ENCODE measurements around the gene AKAP13. TPM values are rescaled to one million over a fixed set of nuclear protein-coding genes. Genes with fewer than 3 reads are reported as not detected.
"Not testable (repeated sequence)": the region's sequence is repeated elsewhere in the genome, so short reads cannot be mapped to it uniquely, and the experiment has no call there.

The AKAP13 gene
- total and polyA plus RNA-seq, 2 experiments from 2014 or later: 53.1 to 108 TPM

DNA sequence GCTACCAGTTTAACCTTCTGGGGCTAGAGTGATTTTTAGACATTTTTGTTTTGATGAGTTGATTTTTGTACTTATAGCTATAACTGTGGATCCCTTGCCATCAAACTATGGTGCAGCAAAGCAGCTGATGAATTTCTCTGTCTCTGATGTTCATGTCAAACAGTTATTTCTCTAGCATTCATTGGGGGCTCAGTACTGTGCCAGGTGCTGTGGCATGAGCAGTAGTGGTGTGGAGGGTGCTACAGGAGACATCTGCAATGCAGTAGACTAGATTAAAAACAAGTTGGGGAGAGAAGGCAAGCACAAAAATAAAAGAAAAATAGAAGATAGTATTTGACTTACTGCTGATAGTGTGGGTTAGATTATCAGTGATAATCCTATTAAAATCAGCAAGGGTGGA, 95.3 kb downstream of the AKAP13 start:
- H3K9me3 ChIP-seq (ENCODE audit: low read depth): no peaks in the 10 kb centered on the region
- H3K27me3 ChIP-seq: no peaks in the 10 kb centered on the region
- no peaks in the 10 kb centered on the region for H3K36me3 ChIP-seq
- no peak overlapping the region for H3K27ac ChIP-seq
- H3K4me3 ChIP-seq: no peak overlapping the region
- DNase-seq (ENCODE audit: low read depth in 1 of 2, low spot score in 1 of 2): no peak
- peaks cover 22% of the 10 kb centered on the region for H3K4me1 ChIP-seq (ENCODE audit: low read depth)
- TF ChIP-seq, protein P1, sequence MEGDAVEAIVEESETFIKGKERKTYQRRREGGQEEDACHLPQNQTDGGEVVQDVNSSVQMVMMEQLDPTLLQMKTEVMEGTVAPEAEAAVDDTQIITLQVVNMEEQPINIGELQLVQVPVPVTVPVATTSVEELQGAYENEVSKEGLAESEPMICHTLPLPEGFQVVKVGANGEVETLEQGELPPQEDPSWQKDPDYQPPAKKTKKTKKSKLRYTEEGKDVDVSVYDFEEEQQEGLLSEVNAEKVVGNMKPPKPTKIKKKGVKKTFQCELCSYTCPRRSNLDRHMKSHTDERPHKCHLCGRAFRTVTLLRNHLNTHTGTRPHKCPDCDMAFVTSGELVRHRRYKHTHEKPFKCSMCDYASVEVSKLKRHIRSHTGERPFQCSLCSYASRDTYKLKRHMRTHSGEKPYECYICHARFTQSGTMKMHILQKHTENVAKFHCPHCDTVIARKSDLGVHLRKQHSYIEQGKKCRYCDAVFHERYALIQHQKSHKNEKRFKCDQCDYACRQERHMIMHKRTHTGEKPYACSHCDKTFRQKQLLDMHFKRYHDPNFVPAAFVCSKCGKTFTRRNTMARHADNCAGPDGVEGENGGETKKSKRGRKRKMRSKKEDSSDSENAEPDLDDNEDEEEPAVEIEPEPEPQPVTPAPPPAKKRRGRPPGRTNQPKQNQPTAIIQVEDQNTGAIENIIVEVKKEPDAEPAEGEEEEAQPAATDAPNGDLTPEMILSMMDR (IDR thresholded peaks at IDR 0.05; ENCODE audit: low read depth, low read length): no peak

DNA sequence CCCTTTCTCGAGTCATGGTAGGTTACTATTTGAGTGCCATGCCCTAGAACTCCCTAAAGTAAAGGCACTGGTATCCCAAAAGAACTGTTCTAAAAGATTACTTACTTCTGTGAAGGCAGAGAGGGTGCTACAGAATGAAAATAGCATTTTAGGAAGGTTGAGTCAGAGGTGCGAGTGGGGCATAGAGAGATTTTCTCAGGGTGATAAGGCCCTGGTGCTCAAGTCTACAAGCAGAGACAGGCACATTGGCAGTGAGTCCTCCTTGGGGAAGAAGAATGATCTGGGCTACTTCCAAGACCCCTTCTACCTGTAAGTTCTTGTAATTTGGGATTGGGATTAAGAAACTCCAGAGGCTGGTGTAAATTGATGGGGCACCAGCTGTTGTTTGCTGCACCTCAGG, 96.7 kb downstream of the AKAP13 start:
- no peaks in the 10 kb centered on the region for H3K9me3 ChIP-seq (ENCODE audit: low read depth)
- H3K27ac ChIP-seq: no peak overlapping the region
- H3K36me3 ChIP-seq: no peaks in the 10 kb centered on the region
- TF ChIP-seq, protein P1 (IDR thresholded peaks at IDR 0.05; ENCODE audit: low read depth, low read length): no peak
- peaks cover 25% of the 10 kb centered on the region for H3K4me1 ChIP-seq (ENCODE audit: low read depth)
- H3K27me3 ChIP-seq: no peaks in the 10 kb centered on the region
- DNase-seq (ENCODE audit: low read depth in 1 of 2, low spot score in 1 of 2): no peak
- H3K4me3 ChIP-seq: no peak overlapping the region

DNA sequence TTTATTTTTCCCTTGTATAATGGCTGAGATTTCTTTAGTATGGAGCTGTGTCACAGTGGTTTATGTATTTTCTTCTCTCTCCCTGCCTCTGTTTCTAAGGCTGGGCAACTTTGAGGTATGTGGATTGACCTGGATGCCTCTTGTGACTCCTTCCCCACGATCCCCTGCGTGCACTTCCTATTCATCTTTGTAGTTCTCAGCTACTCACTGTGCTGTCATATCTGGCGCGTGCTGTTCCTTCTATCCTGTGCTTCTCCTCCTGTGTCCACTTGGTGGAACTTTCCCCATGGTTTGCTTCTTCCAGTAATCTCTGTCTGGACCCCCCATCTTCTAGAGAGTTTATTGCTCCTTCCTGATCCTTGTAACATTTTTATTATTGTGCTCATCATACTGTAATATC, 97.3 kb downstream of the AKAP13 start:
- Histone ChIP-seq H3K4me1 (ENCODE audit: low read depth) (peaks cover 30% of the 10 kb centered on the region), H3K27ac (no peak overlapping the region), H3K36me3 (no peaks in the 10 kb centered on the region), H3K4me3 (no peak overlapping the region), H3K9me3 (ENCODE audit: low read depth) (no peaks in the 10 kb centered on the region), H3K27me3 (no peaks in the 10 kb centered on the region)
- TF ChIP-seq, protein P1 (IDR thresholded peaks at IDR 0.05; ENCODE audit: low read depth, low read length): peak; percentile 25
- peak in 1 of 2 donors; percentile 57 for DNase-seq (ENCODE audit: low read depth in 1 of 2, low spot score in 1 of 2)

DNA sequence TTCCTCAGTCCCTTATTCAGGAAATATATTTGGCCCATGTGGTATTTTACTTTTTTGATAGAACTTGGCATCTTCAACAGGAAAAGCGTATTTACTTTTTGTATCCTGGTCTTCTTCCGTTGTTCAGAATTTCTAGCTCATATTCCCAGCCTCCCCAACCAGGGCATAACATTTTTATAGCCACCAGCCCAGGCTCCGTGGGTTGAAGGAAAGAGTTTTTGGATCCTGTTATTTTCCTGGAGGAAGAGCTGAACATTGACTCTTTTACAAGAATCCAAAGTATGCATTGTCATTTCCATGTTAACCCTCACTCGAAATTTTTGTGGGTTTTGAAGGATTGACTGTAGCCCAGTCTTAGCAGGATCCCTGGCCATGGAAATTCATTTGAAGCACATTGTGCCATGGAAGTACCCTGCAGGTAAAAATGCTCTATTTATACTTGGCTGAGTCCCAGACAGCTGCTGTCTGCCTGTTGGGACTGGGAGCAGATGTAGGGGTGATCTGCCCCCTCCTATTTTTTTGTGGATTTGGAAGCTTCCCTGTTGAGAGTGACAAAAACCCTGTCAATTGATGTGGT, 98.8 kb downstream of the AKAP13 start:
- no peaks in the 10 kb centered on the region for H3K9me3 ChIP-seq (ENCODE audit: low read depth)
- no peaks in the 10 kb centered on the region for H3K27me3 ChIP-seq
- H3K36me3 ChIP-seq: no peaks in the 10 kb centered on the region
- peaks cover 18% of the 10 kb centered on the region for H3K4me1 ChIP-seq (ENCODE audit: low read depth)
- DNase-seq (ENCODE audit: low read depth in 1 of 2, low spot score in 1 of 2): peak in 1 of 2 donors; percentile 78
- no peak overlapping the region for H3K4me3 ChIP-seq
- H3K27ac ChIP-seq: peak overlapping the region; percentile 42
- TF ChIP-seq, protein P1 (IDR thresholded peaks at IDR 0.05; ENCODE audit: low read depth, low read length): no peak

DNA sequence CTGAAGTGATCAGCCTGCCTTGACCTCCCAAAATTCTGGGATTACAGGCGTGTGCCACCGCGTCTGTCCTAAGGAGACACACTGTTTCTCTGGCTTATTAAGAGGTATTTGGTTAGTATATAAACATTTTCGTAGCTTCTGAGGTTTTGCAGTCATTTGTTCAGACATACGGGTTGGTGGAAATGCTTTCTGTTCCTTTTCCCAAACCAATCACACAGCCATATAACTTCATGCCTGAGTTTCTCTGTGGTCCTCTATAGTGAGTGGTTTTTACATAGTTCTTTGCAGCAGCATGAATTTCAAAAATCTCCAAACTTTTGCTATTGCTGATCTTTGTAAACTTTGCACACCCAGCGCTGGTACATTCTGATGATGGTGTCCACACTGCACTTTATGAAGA, 100.5 kb downstream of the AKAP13 start:
- Histone ChIP-seq H3K9me3 (ENCODE audit: low read depth) (no peaks in the 10 kb centered on the region), H3K27ac (no peak overlapping the region)

DNA sequence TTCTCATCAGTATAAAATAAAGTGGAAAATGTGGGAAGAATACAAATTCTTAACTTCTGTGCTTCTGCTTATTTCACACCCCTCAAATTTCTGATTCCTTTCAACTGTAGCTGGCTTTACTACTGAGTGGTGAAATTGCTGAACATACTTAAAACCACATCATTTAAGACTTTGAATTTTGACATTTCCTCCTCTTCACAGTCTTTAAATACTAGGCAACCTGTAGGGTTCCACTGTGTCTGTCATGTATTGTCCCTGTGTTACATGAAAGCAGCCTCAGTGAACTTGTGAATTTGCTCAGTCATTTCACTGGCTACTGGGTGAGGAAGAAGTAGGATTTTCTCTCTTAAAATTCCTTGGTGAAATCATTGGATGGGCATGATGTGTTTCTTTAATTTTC, 101.1 kb downstream of the AKAP13 start:
- peaks cover 23% of the 10 kb centered on the region for H3K4me1 ChIP-seq (ENCODE audit: low read depth)
- not testable (repeated sequence) for H3K9me3 ChIP-seq (ENCODE audit: low read depth); H3K36me3 ChIP-seq; DNase-seq (ENCODE audit: low read depth in 1 of 2, low spot score in 1 of 2); H3K27ac ChIP-seq; H3K4me3 ChIP-seq; H3K27me3 ChIP-seq

More for the DNA sequence above, 100.5 kb downstream of the AKAP13 start:
- TF ChIP-seq, protein P1 (IDR thresholded peaks at IDR 0.05; ENCODE audit: low read depth, low read length): no peak
- no peaks in the 10 kb centered on the region for H3K27me3 ChIP-seq
- no peaks in the 10 kb centered on the region for H3K36me3 ChIP-seq
- DNase-seq (ENCODE audit: low read depth in 1 of 2, low spot score in 1 of 2): no peak
- peaks cover 23% of the 10 kb centered on the region for H3K4me1 ChIP-seq (ENCODE audit: low read depth)
- no peak overlapping the region for H3K4me3 ChIP-seq
